B cell (primary cell): ENCODE results near the gene CTSA. TPM values are rescaled to one million over a fixed set of nuclear protein-coding genes. Genes with fewer than 3 reads are reported as not detected.
A peak's percentile ranks its signal among the peaks of the same experiment; 100 is the strongest.

ENCODE experiments used
- ATAC-seq: fragments of 200-7000 bp; cut with Tn5 transposase; one replicate; pipeline ENCODE4 v1.10.0; 2021; ENCODE audit warnings: low read depth, mild to moderate bottlenecking, moderate number of reproducible peaks, moderate library complexity
- CTCF ChIA-PET: fragments of 350-600 bp; sonication (Branson Sonifier 250); formaldehyde crosslinking; loops from one replicate; lab custom pipeline; 2021; ENCODE audit warnings: antibody characterized with exemption, inconsistent platforms; lab: Charles Lee
- POLR2A ChIA-PET: fragments of 350-600 bp; sonication (Branson Sonifier 250); formaldehyde crosslinking; loops from one replicate; lab custom pipeline; 2021; ENCODE audit warnings: antibody characterized with exemption; lab: Charles Lee
- DNase-seq: peaks from one replicate; pipeline ENCODE4 v3.0.0; 2013
- H2AFZ ChIP-seq: 2 replicates; pipeline ENCODE4 v1.6.1; 2012; ENCODE audit warnings: mild to moderate bottlenecking, low read depth, low read length; ENCODE audit not compliant: insufficient read depth, poor library complexity, severe bottlenecking
- H3K27ac ChIP-seq, 2 donors: 1 replicate in 1 of 2; 2 replicates in 1 of 2; pipeline ENCODE4 v1.5.1; 2012 to 2013; ENCODE audit warnings: low read length in 2 of 2, mild to moderate bottlenecking in 2 of 2, moderate library complexity in 1 of 2
- H3K27me3 ChIP-seq, 4 experiments: fragments of 200-600 bp in 1 of 4; sonication (generic) in 1 of 4; replicated peaks in 1 of 4; 1 replicate in 2 of 4; 2 replicates in 2 of 4; pipeline versions ENCODE4 v1.6.1 to v1.7.0; 2013 to 2016; ENCODE audit warnings: low read length in 3 of 4, mild to moderate bottlenecking in 2 of 4, mixed read lengths in 1 of 4, moderate library complexity in 1 of 4; ENCODE audit not compliant: insufficient read depth in 4 of 4, control insufficient read depth in 3 of 4; ENCODE audit errors: control extremely low read depth in 1 of 4
- H3K36me3 ChIP-seq, 2 experiments: replicated peaks in 1 of 2; 1 replicate in 1 of 2; 2 replicates in 1 of 2; pipeline versions ENCODE4 v1.6.1 to v1.7.1; 2013; ENCODE audit warnings: low read length in 1 of 2; ENCODE audit not compliant: insufficient read depth in 2 of 2, control insufficient read depth in 1 of 2; ENCODE audit errors: control extremely low read depth in 1 of 2, extremely low read depth in 1 of 2
- H3K4me1 ChIP-seq, 2 donors: fragments of 200-600 bp in 1 of 2; sonication (generic) in 1 of 2; 1 replicate in 1 of 2; 2 replicates in 1 of 2; pipeline versions ENCODE4 v1.5.1 to v1.6.1; 2013 to 2017; ENCODE audit warnings: low read length in 2 of 2; ENCODE audit not compliant: control insufficient read depth in 2 of 2, insufficient read depth in 2 of 2
- H3K4me2 ChIP-seq: replicated peaks from 2 replicates; pipeline ENCODE3; 2012; ENCODE audit warnings: mild to moderate bottlenecking, low read depth, low read length; ENCODE audit not compliant: poor library complexity, severe bottlenecking
- H3K4me3 ChIP-seq, 5 experiments: fragments of 200-600 bp in 1 of 5; sonication (generic) in 1 of 5; 1 replicate in 3 of 5; 2 replicates in 2 of 5; pipeline versions ENCODE4 v1.5.1 to v1.7.0; 2011 to 2016; ENCODE audit warnings: low read length in 4 of 5, mild to moderate bottlenecking in 4 of 5, low read depth in 2 of 5, control low read depth in 1 of 5, moderate library complexity in 1 of 5; ENCODE audit not compliant: insufficient read depth in 1 of 5; ENCODE audit errors: control extremely low read depth in 1 of 5, extremely low read depth in 1 of 5
- H3K79me2 ChIP-seq: fragments of 200-600 bp; sonication (generic); one replicate; pipeline ENCODE4 v1.6.0; 2016; ENCODE audit warnings: low read length; ENCODE audit not compliant: control insufficient read depth, insufficient read depth
- H3K9ac ChIP-seq: fragments of 200-600 bp; sonication (generic); 2 replicates; pipeline ENCODE4 v1.6.1; 2017; ENCODE audit warnings: mild to moderate bottlenecking, low read length, moderate library complexity
- H3K9me3 ChIP-seq, 3 donors: one replicate each; pipeline versions ENCODE4 v1.6.1 to v1.7.1; 2013; ENCODE audit warnings: low read length in 2 of 3; ENCODE audit not compliant: control insufficient read depth in 2 of 3, insufficient read depth in 1 of 3; ENCODE audit errors: control extremely low read depth in 1 of 3
- H4K20me1 ChIP-seq: 2 replicates; pipeline ENCODE4 v1.6.0; 2012; ENCODE audit warnings: mild to moderate bottlenecking, low read length; ENCODE audit not compliant: insufficient read depth, control insufficient read depth, poor library complexity, severe bottlenecking
- H3K27ac Mint-ChIP-seq: one replicate; pipeline ENCODE4 v1.8.0; 2021; ENCODE audit warnings: mixed read lengths
- H3K27me3 Mint-ChIP-seq: one replicate; pipeline ENCODE4 v1.8.0; 2021; ENCODE audit warnings: mixed read lengths
- H3K4me1 Mint-ChIP-seq: one replicate; pipeline ENCODE4 v1.8.0; 2021; ENCODE audit warnings: mixed read lengths
- H3K4me3 Mint-ChIP-seq: one replicate; pipeline ENCODE4 v1.8.0; 2021; ENCODE audit warnings: mixed read lengths
- H3K9me3 Mint-ChIP-seq: one replicate; pipeline ENCODE4 v1.8.0; 2022; ENCODE audit warnings: mixed read lengths; ENCODE audit not compliant: insufficient read depth
- CTCF ChIP-seq: fragments of 200-600 bp; IDR thresholded peaks from one replicate; pipeline ENCODE4 v1.8.0; 2022; ENCODE audit warnings: antibody characterized with exemption, mild to moderate bottlenecking
- EZH2 ChIP-seq: IDR thresholded peaks from 2 replicates; pipeline ENCODE4 v1.6.1; 2012; ENCODE audit warnings: borderline replicate concordance, low read depth, mild to moderate bottlenecking, moderate library complexity, low read length; ENCODE audit not compliant: insufficient read depth, poor library complexity, severe bottlenecking
- WGBS: methylation state at CpG from one replicate; pipeline ENCODE4 v1.1.5; 2013; ENCODE audit warnings: missing lambda C conversion rate; ENCODE audit not compliant: insufficient coverage; 5-methylcytosine and 5-hydroxymethylcytosine counted together
- intact Hi-C: fragments of 100-400 bp; cut with micrococcal nuclease; formaldehyde crosslinking; loops from one replicate; pipeline ENCODE4 v1.10.0; 2022
- polyA plus RNA-seq: library from polyadenylated mRNA; depleted of rRNA; stranded (reverse); fragments of >200 nt; gene quantifications from 2 replicates; pipeline ENCODE4 v1.2.3, GENCODE V29; 2012
- total RNA-seq, 2 donors: library from RNA; stranded (reverse); fragments of 120-200 nt in 1 of 2; gene quantifications; 1 replicate in 1 of 2; 2 replicates in 1 of 2; pipeline versions ENCODE4 v1.2.3 to v1.2.4, GENCODE V29; 2013 to 2022

CTSA gene
- total and polyA plus RNA-seq, 2 donors (not counting 1 experiment from before 2014, with no cell fraction given), result 100 to 107 TPM

- ChIA-PET POLR2A (interaction anchor here (2.1 to 3.7 kb wide), 6 partner anchors 16 to 52 kb away, joined by 10 to 62 read pairs (median 20); partner anchors contain the start of genes CTSA, NEURL2, PLTP and ZNF335), CTCF (interaction anchor here (0.7 to 4.9 kb wide), 7 partner anchors 30 to 432 kb away, joined by 3 to 44 read pairs (median 5); partner anchors contain the start of genes CTSA, NEURL2, ZNF335 and ZSWIM1)
- no peaks in the 10 kb centered on the region for H3K9me3 ChIP-seq
- H3K4me2 ChIP-seq, result peak overlapping the region; percentile 85
- H3K36me3 ChIP-seq, result peaks cover 0 to 17% of the 10 kb centered on the region in 2 experiments
- peak overlapping the region; percentile 81 for H2AFZ ChIP-seq
- H3K27ac Mint-ChIP-seq, result peak overlapping the region; percentile 96
- DNase-seq (no peak), ATAC-seq (no peak)
- intact Hi-C loops, result loop anchor here (1.0 to 2.0 kb wide), 2 partner anchors 22 to 155 kb away; partner anchors contain the start of gene NCOA5
- H3K4me1 ChIP-seq, result peaks cover 12 to 19% of the 10 kb centered on the region in 2 donors
- H3K9ac ChIP-seq, result peak overlapping the region; percentile 99
- H3K27me3 ChIP-seq, result no peaks in the 10 kb centered on the region
- H3K4me3 Mint-ChIP-seq, result peak overlapping the region; percentile 96
- H3K9me3 Mint-ChIP-seq, result no peaks in the 10 kb centered on the region
- peaks cover 38% of the 10 kb centered on the region for H3K79me2 ChIP-seq
- peaks cover 27% of the 10 kb centered on the region for H3K4me1 Mint-ChIP-seq
- peak overlapping the region; percentile 84 to 100 (median 92) for H3K4me3 ChIP-seq
- no peak for TF ChIP-seq EZH2
- TF ChIP-seq CTCF, result no peak
- no peaks in the 10 kb centered on the region for H3K27me3 Mint-ChIP-seq
- WGBS, result 15% methylated on average over 17 of the region's 22 CpGs
- H4K20me1 ChIP-seq, result peaks cover 16% of the 10 kb centered on the region
- H3K27ac ChIP-seq, result peak overlapping the region; percentile 99
These were observed 42.3 kb downstream of the CTSA start for GRCh38 chr20:45933266-45934045.
